Adrenal gland (tissue), 12 donors: ENCODE data around the gene FGD3. TPM values are rescaled to one million over a fixed set of nuclear protein-coding genes. Genes with fewer than 3 reads are reported as not detected.

Experiments
- DNase-seq, 7 donors: peaks; one replicate each; pipeline ENCODE4 v3.0.0-alpha.2; 2019 to 2020
- H3K27ac ChIP-seq, 5 donors: fragments of 200-600 bp; sonication (generic) in 4 of 5; 1 replicate in 3 of 5; 2 replicates in 2 of 5; pipeline versions ENCODE4 v1.5.1 to v1.8.0; 2016 to 2020; ENCODE audit warnings: mild to moderate bottlenecking in 1 of 5
- H3K27me3 ChIP-seq: fragments of 200-600 bp; 2 replicates; pipeline ENCODE4 v1.8.0; 2021
- H3K36me3 ChIP-seq, 2 donors: fragments of 200-600 bp; replicated peaks in 1 of 2; 1 replicate in 1 of 2; 2 replicates in 1 of 2; pipeline versions ENCODE4 v1.5.1 to v1.8.0; 2018 to 2022
- H3K4me1 ChIP-seq, 2 donors: fragments of 200-600 bp; replicated peaks in 1 of 2; 1 replicate in 1 of 2; 2 replicates in 1 of 2; pipeline versions ENCODE4 v1.5.1 to v1.8.0; 2018 to 2021
- H3K4me3 ChIP-seq, 4 donors: fragments of 200-600 bp; sonication (generic) in 3 of 4; one replicate each; pipeline ENCODE4 v1.5.1; 2016 to 2018
- H3K9me3 ChIP-seq, 3 donors: fragments of 200-600 bp; sonication (generic) in 1 of 3; replicated peaks in 1 of 3; 1 replicate in 2 of 3; 2 replicates in 1 of 3; pipeline versions ENCODE4 v1.5.1 to v1.8.0; 2016 to 2021
- POLR2A ChIP-seq, 2 donors: fragments of 450-650 bp; IDR thresholded peaks; one replicate each; pipeline ENCODE4 v1.6.1; 2017; ENCODE audit warnings: antibody characterized with exemption in 2 of 2, mild to moderate bottlenecking in 2 of 2, moderate library complexity in 1 of 2
- WGBS, 4 donors: extraction: QIAGEN DNeasy Blood & Tissue Kit in 2 of 4; methylation state at CpG; one replicate each; pipeline versions ENCODE4 v1.1.5 to v1.1.7; 2013 to 2017; 5-methylcytosine and 5-hydroxymethylcytosine counted together
- intact Hi-C, 2 donors: fragments of 100-400 bp; cut with DNase I; formaldehyde crosslinking; loops; one replicate each; pipeline versions ENCODE4 v1.14.1 to v1.15.0; 2022 to 2023
- polyA plus RNA-seq, 3 donors: library from polyadenylated mRNA; stranded (reverse); fragments of 200-250 nt in 2 of 3; fragments of 350-450 nt in 1 of 3; fragmentation: Illumina TruSeq in 1 of 3; extraction: RNeasy Lipid Tissue Mini Kit (QIAGEN cat#74804) in 1 of 3; gene quantifications; one replicate each; pipeline ENCODE4 v1.2.3, GENCODE V29; 2013 to 2014
- total RNA-seq, 9 donors: library from RNA; depleted of rRNA in 4 of 9; stranded (reverse); fragments of >200 nt in 4 of 9; fragments of 120-200 nt in 1 of 9; fragmentation: NEBNext Ultra II Directional in 1 of 9; extraction: Animal tissue kit (Norgen Biotek cat#: 25700) in 1 of 9; gene quantifications; one replicate each; pipeline versions ENCODE4 v1.1.0 to v1.2.4, GENCODE V29; 2013 to 2023
- TF ChIP-seq, protein P1 (sequence below), 6 experiments: fragments of 450-650 bp in 4 of 6; fragments of 200-600 bp in 2 of 6; sonication (generic) in 1 of 6; IDR thresholded peaks; 1 replicate in 5 of 6; 2 replicates in 1 of 6; pipeline versions ENCODE4 v1.5.1 to v1.8.0; 2016 to 2021; ENCODE audit warnings: antibody characterized with exemption in 6 of 6, mild to moderate bottlenecking in 2 of 6, moderate library complexity in 1 of 6
- donor health status: healthy with polysubstance abuse.
- donor health status: Bipolar disorder and iron deficiency.
- donor health status: DM: yes; HTN: yes; CAD: no.
- donor health status: DM: no; HTN: no; CAD: no.
- donor health status: DM: no; HTN: no; CAD: no.
- donor health status: DM: yes; HTN: yes; CAD: no.

FGD3 gene
- total and polyA plus RNA-seq, 12 donors, result 0.89 to 7.6 (median 5.6) TPM

DNA sequence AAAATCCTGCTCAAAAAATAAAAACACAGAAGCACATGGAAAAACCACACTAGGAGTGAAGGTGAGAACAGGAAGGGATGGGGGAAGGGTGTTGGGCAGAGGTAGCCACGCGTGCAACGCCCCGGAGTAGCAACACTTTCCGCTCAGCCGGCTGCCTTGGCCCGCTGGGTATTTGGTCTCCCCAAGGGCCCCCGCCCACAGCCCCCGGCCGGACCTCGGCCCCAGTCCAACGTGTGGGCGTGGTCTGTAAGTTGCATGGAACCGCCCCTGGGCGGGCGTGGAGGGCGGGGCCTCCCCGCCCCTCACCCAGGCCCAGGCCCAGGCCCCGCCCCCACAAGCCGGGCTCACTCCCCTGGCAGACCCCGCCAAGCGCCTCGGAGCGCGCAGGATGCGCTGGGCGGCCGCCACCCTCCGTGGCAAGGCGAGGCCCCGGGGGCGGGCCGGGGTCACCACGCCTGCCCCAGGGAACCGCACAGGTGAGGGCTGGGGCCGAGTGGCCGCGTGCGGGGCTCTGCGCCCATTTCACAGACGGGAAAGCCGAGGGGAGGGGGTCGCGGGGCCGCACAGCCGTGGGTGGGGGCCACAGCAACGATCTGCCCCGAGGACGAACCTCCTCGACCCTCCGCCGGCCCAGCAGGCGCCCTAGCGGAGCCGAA, 111.2 kb downstream of the FGD3 start, which contains the start of gene SUSD3:
SUSD3 (plus strand) TSS at position 347 of the 656 bp plus-strand sequence; CDS start at position 389, 42 bp downstream.
- no peak for TF ChIP-seq POLR2A (IDR thresholded peaks at IDR 0.05)
- TF ChIP-seq, protein P1, sequence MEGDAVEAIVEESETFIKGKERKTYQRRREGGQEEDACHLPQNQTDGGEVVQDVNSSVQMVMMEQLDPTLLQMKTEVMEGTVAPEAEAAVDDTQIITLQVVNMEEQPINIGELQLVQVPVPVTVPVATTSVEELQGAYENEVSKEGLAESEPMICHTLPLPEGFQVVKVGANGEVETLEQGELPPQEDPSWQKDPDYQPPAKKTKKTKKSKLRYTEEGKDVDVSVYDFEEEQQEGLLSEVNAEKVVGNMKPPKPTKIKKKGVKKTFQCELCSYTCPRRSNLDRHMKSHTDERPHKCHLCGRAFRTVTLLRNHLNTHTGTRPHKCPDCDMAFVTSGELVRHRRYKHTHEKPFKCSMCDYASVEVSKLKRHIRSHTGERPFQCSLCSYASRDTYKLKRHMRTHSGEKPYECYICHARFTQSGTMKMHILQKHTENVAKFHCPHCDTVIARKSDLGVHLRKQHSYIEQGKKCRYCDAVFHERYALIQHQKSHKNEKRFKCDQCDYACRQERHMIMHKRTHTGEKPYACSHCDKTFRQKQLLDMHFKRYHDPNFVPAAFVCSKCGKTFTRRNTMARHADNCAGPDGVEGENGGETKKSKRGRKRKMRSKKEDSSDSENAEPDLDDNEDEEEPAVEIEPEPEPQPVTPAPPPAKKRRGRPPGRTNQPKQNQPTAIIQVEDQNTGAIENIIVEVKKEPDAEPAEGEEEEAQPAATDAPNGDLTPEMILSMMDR (IDR thresholded peaks at IDR 0.05), result no peak
- Histone ChIP-seq H3K4me3 (peak within 1 kb of the TSS in 2 of 4 donors; percentile 36 to 71), H3K36me3 (no peaks in the 10 kb centered on the region), H3K4me1 (peaks cover 11% of the 10 kb centered on the region in 2 donors), H3K9me3 (no peaks in the 10 kb centered on the region), H3K27me3 (no peaks in the 10 kb centered on the region), H3K27ac (peak within 1 kb of the TSS in 1 of 5 donors; percentile 43)
- intact Hi-C loops, result no loop called here
- 3 to 38% (median 6%) methylated on average over 5 to 55 of the region's 55 CpGs for WGBS, 4 donors
- DNase-seq, result peak in 5 of 7 donors; percentile 40 to 47 (median 45)

DNA sequence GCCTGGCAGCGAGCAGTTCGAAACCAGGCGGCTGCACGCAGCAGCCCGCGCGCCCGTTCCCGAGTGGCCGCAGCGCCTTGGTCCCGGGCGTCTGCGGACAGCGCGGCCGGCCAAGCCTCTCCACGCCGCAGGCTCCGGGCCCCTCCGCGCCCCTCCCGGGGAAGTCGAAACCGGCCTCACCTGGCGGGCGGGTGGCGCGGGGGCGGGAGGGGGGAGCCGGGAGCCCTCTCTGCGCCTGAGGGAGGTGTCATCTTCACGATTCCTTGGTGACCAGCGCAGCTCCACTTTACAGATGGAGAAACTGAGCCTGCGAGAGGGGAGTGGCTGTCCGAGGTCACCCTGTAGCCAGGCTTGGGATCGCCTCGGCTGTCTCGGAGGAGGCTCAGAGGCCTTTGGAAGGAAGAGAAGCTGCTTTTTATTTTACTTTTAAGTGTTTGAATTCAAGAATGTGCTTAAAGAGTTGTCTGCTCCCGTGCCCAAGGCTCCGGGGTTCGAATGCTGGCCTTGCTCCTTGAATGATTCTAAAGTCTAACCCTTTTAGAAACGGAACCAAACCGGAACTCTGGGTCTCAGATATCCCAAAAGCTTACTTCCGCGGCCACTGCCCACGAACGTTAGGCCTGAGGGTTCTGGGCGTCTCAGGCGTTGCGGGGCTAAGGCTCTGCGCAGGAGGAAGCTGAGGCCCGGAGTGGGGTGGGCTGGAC, 111.8 kb downstream of the FGD3 start:
- intact Hi-C loops, result no loop called here
- 25 to 78% (median 47%) methylated on average over 13 to 53 of the region's 53 CpGs for WGBS, 4 donors
- Histone ChIP-seq H3K27ac (peak overlapping the region in 1 of 5 donors; percentile 43), H3K4me1 (peaks cover 11% of the 10 kb centered on the region in 2 donors), H3K27me3 (no peaks in the 10 kb centered on the region), H3K9me3 (no peaks in the 10 kb centered on the region), H3K4me3 (peak overlapping the region in 2 of 4 donors; percentile 36 to 71), H3K36me3 (no peaks in the 10 kb centered on the region)
- TF ChIP-seq, protein P1 (IDR thresholded peaks at IDR 0.05), result no peak
- no peak for TF ChIP-seq POLR2A (IDR thresholded peaks at IDR 0.05)
- no peak for DNase-seq

DNA sequence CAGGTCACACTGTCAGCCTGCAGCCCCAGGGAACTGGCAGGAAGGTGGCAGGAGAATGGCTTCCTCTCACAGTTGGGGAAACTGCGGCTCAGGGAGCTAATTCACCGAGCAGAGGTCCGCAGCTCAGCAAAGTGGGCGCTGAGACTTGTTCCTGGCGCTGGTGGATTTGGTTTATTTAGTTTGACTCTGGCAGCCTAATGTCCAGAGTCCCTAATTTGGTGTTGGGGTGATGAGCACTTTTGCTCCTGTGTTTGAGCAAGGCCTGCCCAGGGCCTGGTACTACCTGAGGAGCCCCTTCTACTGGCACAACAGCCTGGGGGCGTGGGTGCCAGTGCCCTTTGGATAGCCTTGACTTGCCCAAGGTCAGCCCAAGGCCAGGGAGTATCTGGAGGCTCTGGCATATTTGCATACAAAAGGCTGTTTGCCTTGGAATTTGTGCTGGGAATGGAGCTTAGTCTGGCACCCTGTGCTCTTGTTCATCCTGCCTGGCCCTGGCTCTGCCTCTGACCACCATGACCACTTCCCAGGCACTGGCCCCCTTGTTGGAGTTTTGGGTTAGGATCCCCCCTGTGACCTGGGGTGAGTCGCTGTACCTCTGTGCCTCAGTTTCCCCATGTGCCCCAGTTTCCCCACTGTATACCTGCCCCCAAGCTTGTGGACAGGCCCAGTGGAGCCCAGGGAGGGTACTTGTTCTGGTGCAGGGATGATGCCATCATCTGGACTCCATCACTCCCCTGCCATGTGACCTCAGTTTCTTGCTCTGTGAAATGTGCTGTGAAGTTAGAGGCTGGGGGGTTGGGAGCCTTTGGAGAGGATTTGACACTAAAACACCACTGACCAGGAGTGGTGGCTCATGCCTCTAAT, 112.6 kb downstream of the FGD3 start:
- WGBS, 4 donors, result 70 to 94% (median 78%) methylated on average over 2 to 7 of the region's 7 CpGs
- H3K4me1 ChIP-seq, result peaks cover 11% of the 10 kb centered on the region in 2 donors

More for the DNA sequence above, 112.6 kb downstream of the FGD3 start:
- Histone ChIP-seq H3K27ac (no peak overlapping the region), H3K27me3 (no peaks in the 10 kb centered on the region), H3K9me3 (no peaks in the 10 kb centered on the region), H3K36me3 (no peaks in the 10 kb centered on the region), H3K4me3 (no peak overlapping the region)
- TF ChIP-seq, protein P1 (IDR thresholded peaks at IDR 0.05), result no peak
- intact Hi-C loops, result no loop called here
- no peak for DNase-seq
